Measurements from ENCODE around the gene TANGO6. TPM values are rescaled to one million over a fixed set of nuclear protein-coding genes. Genes with fewer than 3 reads are reported as not detected.

TANGO6 gene
- total and polyA plus RNA-seq, 2 of the 8 experiments (the other 6 are each of a cell fraction or from before 2014, with no cell fraction given): 5.0 to 19.5 TPM

DNA sequence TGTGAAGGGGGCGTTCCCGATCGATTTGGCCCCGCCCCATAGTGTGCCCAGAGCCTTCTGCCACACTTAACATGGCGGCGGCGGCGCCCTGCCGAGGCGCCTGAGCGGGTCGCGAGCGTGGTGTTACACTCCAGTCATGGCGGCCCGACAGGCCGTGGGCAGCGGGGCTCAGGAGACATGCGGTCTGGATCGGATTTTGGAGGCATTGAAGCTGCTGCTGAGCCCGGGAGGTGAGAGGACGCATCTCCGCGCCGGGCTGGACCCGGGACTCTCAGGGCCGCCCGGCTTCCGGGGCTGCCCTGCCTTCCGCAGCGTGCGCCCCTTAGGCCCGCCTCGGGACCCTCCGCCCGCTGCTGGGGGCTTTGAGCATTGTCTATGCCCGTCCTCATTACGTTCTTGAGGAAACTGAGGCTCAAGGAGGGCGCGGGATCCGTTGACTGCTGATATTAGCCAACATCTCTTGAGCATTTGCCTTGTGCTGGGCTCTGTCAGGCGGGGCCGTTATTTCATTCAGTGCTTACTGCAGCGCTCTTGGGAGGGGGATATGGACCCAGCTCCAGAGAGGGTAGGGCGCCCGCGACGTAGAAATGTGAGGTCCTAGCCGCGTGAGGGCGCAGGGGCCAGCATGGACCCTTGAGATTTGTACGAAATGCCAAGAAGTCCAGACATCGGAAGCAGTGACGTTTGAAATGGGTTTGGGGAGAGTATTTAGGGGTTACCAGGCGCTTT is at the start of gene TANGO6 (continued):
- TF ChIP-seq RBBP5 (IDR thresholded peaks at IDR 0.05; ENCODE audit: borderline replicate concordance, low read depth, low read length) (no peak), TAF1 (IDR thresholded peaks at IDR 0.05; ENCODE audit: low read depth, low read length) (peak; percentile 77), HDAC2 (IDR thresholded peaks at IDR 0.05; ENCODE audit: borderline replicate concordance in 1 of 2, low read depth in 2 of 2, low read length in 2 of 2) (peak; percentile 29 to 79; a peak in 1 of 4 replicates), MAFK (IDR thresholded peaks at IDR 0.05; ENCODE audit: low read depth, low read length) (no peak), CREB1 (IDR thresholded peaks at IDR 0.05) (peak; percentile 81), CBX8 (IDR thresholded peaks at IDR 0.05; ENCODE audit: borderline replicate concordance, low read depth, low read length) (no peak), ZNF274 (IDR thresholded peaks at IDR 0.05; ENCODE audit: borderline replicate concordance, extremely low read depth, low read length) (no peak), ASH2L (IDR thresholded peaks at IDR 0.05; ENCODE audit: low read length) (peak; percentile 89)
